HCT116 (cell line): ENCODE results near the gene MARCHF3. TPM values are rescaled to one million over a fixed set of nuclear protein-coding genes. Genes with fewer than 3 reads are reported as not detected.

Source experiments
- ATAC-seq: fragments of 200-7000 bp; cut with Tn5 transposase; 2 replicates; pipeline ENCODE4 v1.9.1; 2020; ENCODE audit warnings: mild to moderate bottlenecking, moderate library complexity
- BruUV-seq: library from RNA; stranded (reverse); fragments of 400-500 nt; replicated peaks from 2 replicates; lab custom pipeline; 2021; lab: Mats Ljungman, UMichigan
- CTCF ChIA-PET: fragments of 300-600 bp; sonication (Branson Sonifier 250); formaldehyde crosslinking; loops from one replicate; lab custom pipeline; 2021; ENCODE audit warnings: antibody characterized with exemption; lab: Charles Lee
- POLR2A ChIA-PET: fragments of 300-600, 350-600 bp; sonication (Branson Sonifier 250); formaldehyde crosslinking; loops from one replicate; lab custom pipeline; 2021; ENCODE audit warnings: antibody characterized with exemption; lab: Charles Lee
- RAD21 ChIA-PET, 2 experiments: fragments of 300-600 bp; sonication (Branson Sonifier 250); formaldehyde crosslinking; loops; one replicate each; lab custom pipeline; 2023; ENCODE audit warnings: low total read pairs in 2 of 2; ENCODE audit not compliant: uncharacterized antibody in 2 of 2, unreplicated experiment in 2 of 2, low non-redundant PET in 1 of 2; lab: Charles Lee
- DNase-seq: peaks from one replicate; pipeline ENCODE4 v3.0.0-alpha.2; 2010; ENCODE audit warnings: low read depth, low spot score
- H2AFZ ChIP-seq: fragments of 200-600 bp; shearing (Covaris generic), sonication (generic); 2 replicates; pipeline ENCODE4 v1.6.1; 2017; ENCODE audit warnings: low read depth, mixed run types, mixed read lengths, antibody characterized with exemption, low read length; ENCODE audit not compliant: poor library complexity, severe bottlenecking
- H3K27ac ChIP-seq: 2 replicates; pipeline ENCODE4 v1.5.1; 2012; ENCODE audit warnings: low read depth, low read length
- H3K27me3 ChIP-seq: fragments of 200-600 bp; sonication (generic); 2 replicates; pipeline ENCODE4 v1.6.1; 2016; ENCODE audit warnings: mixed run types, low read length, mixed read lengths; ENCODE audit not compliant: insufficient read depth
- H3K36me3 ChIP-seq, 2 experiments: fragments of 200-500 bp in 1 of 2; fragments of 200-600 bp in 1 of 2; sonication (Bioruptor generic) in 1 of 2; sonication (generic) in 1 of 2; 2 replicates each; pipeline versions ENCODE4 v1.5.1 to v1.6.1; 2014 to 2016; ENCODE audit warnings: low read length in 2 of 2, inconsistent platforms in 1 of 2, mixed read lengths in 1 of 2, mixed run types in 1 of 2; ENCODE audit not compliant: insufficient read depth in 2 of 2, control insufficient read depth in 1 of 2
- H3K4me1 ChIP-seq, 2 experiments: fragments of 200-600 bp in 1 of 2; sonication (generic) in 1 of 2; 2 replicates each; pipeline versions ENCODE4 v1.5.1 to v1.6.1; 2012 to 2017; ENCODE audit warnings: low read length in 2 of 2, inconsistent platforms in 1 of 2, mild to moderate bottlenecking in 1 of 2, mixed read lengths in 1 of 2, mixed run types in 1 of 2, moderate library complexity in 1 of 2; ENCODE audit not compliant: insufficient read depth in 2 of 2, control insufficient read depth in 1 of 2
- H3K4me2 ChIP-seq: fragments of 200-600 bp; sonication (generic); 2 replicates; pipeline ENCODE4 v1.6.1; 2017; ENCODE audit warnings: mixed run types, low read length, mixed read lengths
- H3K4me3 ChIP-seq, 2 experiments: fragments of 200-600 bp in 1 of 2; sonication (generic) in 1 of 2; replicated peaks in 1 of 2; 2 replicates each; pipeline ENCODE4 v1.5.1; 2011 to 2016; ENCODE audit warnings: low read length in 2 of 2, control low read depth in 1 of 2, low read depth in 1 of 2, mild to moderate bottlenecking in 1 of 2, mixed read lengths in 1 of 2, mixed run types in 1 of 2
- H3K79me2 ChIP-seq: fragments of 200-600 bp; sonication (generic); 2 replicates; pipeline ENCODE4 v1.6.1; 2017; ENCODE audit warnings: mild to moderate bottlenecking, mixed run types, low read length, moderate library complexity, mixed read lengths; ENCODE audit not compliant: insufficient read depth
- H3K9ac ChIP-seq: fragments of 200-600 bp; sonication (generic); 2 replicates; pipeline ENCODE4 v1.6.1; 2016; ENCODE audit warnings: low read length, mixed read lengths
- H3K9me2 ChIP-seq: fragments of 200-600 bp; sonication (generic), shearing (Covaris generic); 2 replicates; pipeline ENCODE4 v1.6.1; 2017; ENCODE audit warnings: mixed run types, mild to moderate bottlenecking, moderate library complexity; ENCODE audit not compliant: insufficient read depth
- H3K9me3 ChIP-seq, 2 experiments: fragments of 200-500 bp in 1 of 2; fragments of 200-600 bp in 1 of 2; sonication (Bioruptor generic) in 1 of 2; sonication (generic) in 1 of 2; 2 replicates each; pipeline ENCODE4 v1.6.1; 2014 to 2017; ENCODE audit warnings: low read length in 2 of 2, mixed read lengths in 2 of 2, inconsistent platforms in 1 of 2, low read depth in 1 of 2, mild to moderate bottlenecking in 1 of 2, mixed run types in 1 of 2, moderate library complexity in 1 of 2; ENCODE audit not compliant: control insufficient read depth in 1 of 2, insufficient read depth in 1 of 2
- H4K20me1 ChIP-seq: fragments of 200-600 bp; sonication (generic), shearing (Covaris generic); 2 replicates; pipeline ENCODE4 v1.6.1; 2017; ENCODE audit warnings: mixed run types, mild to moderate bottlenecking, moderate library complexity; ENCODE audit not compliant: insufficient read depth
- ATF3 ChIP-seq: IDR thresholded peaks from 2 replicates; pipeline ENCODE4 v1.6.1; 2012
- CBX3 ChIP-seq: IDR thresholded peaks from 2 replicates; pipeline ENCODE4 v1.6.1; 2012; ENCODE audit warnings: low read depth
- CEBPB ChIP-seq: IDR thresholded peaks from 2 replicates; pipeline ENCODE4 v1.6.1; 2012; ENCODE audit warnings: low read depth
- JUND ChIP-seq: IDR thresholded peaks from 2 replicates; pipeline ENCODE4 v1.6.1; 2012
- POLR2AphosphoS5 ChIP-seq: IDR thresholded peaks from 2 replicates; pipeline ENCODE4 v1.6.1; 2011; ENCODE audit warnings: mild to moderate bottlenecking, low read depth, low read length, moderate library complexity
- RAD21 ChIP-seq: IDR thresholded peaks from 2 replicates; pipeline ENCODE4 v1.6.1; 2012; ENCODE audit warnings: low read depth, mild to moderate bottlenecking
- SIN3A ChIP-seq: IDR thresholded peaks from 2 replicates; pipeline ENCODE4 v1.6.1; 2012; ENCODE audit warnings: low read depth
- SP1 ChIP-seq: IDR thresholded peaks from 2 replicates; pipeline ENCODE4 v1.6.1; 2012; ENCODE audit warnings: low read depth
- TCF7L2 ChIP-seq: IDR thresholded peaks from 2 replicates; pipeline ENCODE4 v1.7.0; 2011; ENCODE audit warnings: borderline replicate concordance, inconsistent platforms; ENCODE audit not compliant: insufficient read depth, insufficient read length; ENCODE audit errors: extremely low read depth
- YY1 ChIP-seq: IDR thresholded peaks from 2 replicates; pipeline ENCODE4 v1.6.1; 2011; ENCODE audit warnings: low read length, low read depth, moderate library complexity, mild to moderate bottlenecking; ENCODE audit not compliant: insufficient replicate concordance; ENCODE audit errors: extremely low read depth
- ZFX ChIP-seq: fragments of 450-650 bp; IDR thresholded peaks from 2 replicates; pipeline ENCODE4 v1.6.1; 2017
- ZNF274 ChIP-seq: fragments of 200-500 bp; sonication (Bioruptor generic); IDR thresholded peaks from 2 replicates; pipeline ENCODE4 v1.6.1; 2014; ENCODE audit warnings: mild to moderate bottlenecking, low read depth, low read length, inconsistent platforms
- intact Hi-C: fragments of 100-400 bp; cut with micrococcal nuclease; formaldehyde crosslinking; loops from 2 replicates; pipeline ENCODE4 v1.10.0; 2022
- total RNA-seq: library from RNA; stranded (reverse); gene quantifications from one replicate; pipeline ENCODE4 v1.2.1, GENCODE V29; 2021; ENCODE audit not compliant: unreplicated experiment
- TF ChIP-seq, protein P1 (sequence below): IDR thresholded peaks from 2 replicates; pipeline ENCODE4 v1.6.1; 2011; ENCODE audit warnings: mild to moderate bottlenecking, low read length, moderate library complexity; ENCODE audit not compliant: insufficient replicate concordance; ENCODE audit errors: extremely low read depth
- TF ChIP-seq, protein P2 (sequence below), 3 experiments: fragments of 200-600 bp in 1 of 3; sonication (generic) in 1 of 3; IDR thresholded peaks in 2 of 3; conservative IDR thresholded peaks in 1 of 3; 2 replicates each; pipeline ENCODE4 v1.5.1; 2012 to 2017; ENCODE audit warnings: low read depth in 2 of 3, low read length in 2 of 3, antibody characterized with exemption in 1 of 3, borderline replicate concordance in 1 of 3, control low read depth in 1 of 3, mild to moderate bottlenecking in 1 of 3, mixed read lengths in 1 of 3, mixed run types in 1 of 3, moderate library complexity in 1 of 3; ENCODE audit not compliant: insufficient read depth in 1 of 3

The MARCHF3 gene
- total RNA-seq, 1 experiment from 2014 or later = 2.3 TPM

DNA sequence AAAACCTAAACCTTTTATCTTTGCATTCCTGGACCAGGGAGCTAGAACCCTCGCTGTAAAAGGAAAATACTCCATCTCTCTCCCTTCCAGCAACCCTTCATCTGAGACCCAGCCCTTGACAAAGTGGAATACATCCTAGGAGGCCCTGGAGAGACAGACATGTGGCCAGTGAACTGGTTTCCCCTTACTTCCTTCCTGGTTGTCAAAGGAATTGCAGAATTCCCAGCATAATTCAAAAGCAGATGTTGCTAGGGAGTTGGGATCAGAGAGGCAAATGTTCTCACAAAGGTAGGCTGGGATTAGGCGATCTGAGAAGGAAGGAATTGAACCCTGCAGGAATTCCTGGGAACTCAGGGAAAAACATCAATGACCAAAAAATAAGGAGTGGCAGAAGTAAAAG is 80.9 kb downstream of the MARCHF3 start:
- Histone ChIP-seq H3K27ac (no peak overlapping the region), H3K4me2 (no peak overlapping the region), H3K27me3 (no peaks in the 10 kb centered on the region), H3K9me2 (no peaks in the 10 kb centered on the region), H2AFZ (no peak overlapping the region), H3K9ac (no peak overlapping the region), H3K4me3 (no peak overlapping the region), H3K4me1 (no peaks in the 10 kb centered on the region), H3K36me3 (no peaks in the 10 kb centered on the region), H3K9me3 (no peaks in the 10 kb centered on the region), H4K20me1 (no peaks in the 10 kb centered on the region), H3K79me2 (no peaks in the 10 kb centered on the region)
- RAD21 ChIA-PET = no interaction called here
- POLR2A ChIA-PET = no interaction called here
- no TSS peak for BruUV-seq
- DNase-seq (no peak), ATAC-seq (no peak)
- TF ChIP-seq ATF3 (no peak), SIN3A (no peak), SP1 (no peak), YY1 (no peak), CEBPB (no peak), RAD21 (no peak), CBX3 (no peak), ZNF274 (no peak), ZFX (no peak), POLR2AphosphoS5 (no peak), TCF7L2 (no peak), JUND (no peak)
- TF ChIP-seq, protein P1, sequence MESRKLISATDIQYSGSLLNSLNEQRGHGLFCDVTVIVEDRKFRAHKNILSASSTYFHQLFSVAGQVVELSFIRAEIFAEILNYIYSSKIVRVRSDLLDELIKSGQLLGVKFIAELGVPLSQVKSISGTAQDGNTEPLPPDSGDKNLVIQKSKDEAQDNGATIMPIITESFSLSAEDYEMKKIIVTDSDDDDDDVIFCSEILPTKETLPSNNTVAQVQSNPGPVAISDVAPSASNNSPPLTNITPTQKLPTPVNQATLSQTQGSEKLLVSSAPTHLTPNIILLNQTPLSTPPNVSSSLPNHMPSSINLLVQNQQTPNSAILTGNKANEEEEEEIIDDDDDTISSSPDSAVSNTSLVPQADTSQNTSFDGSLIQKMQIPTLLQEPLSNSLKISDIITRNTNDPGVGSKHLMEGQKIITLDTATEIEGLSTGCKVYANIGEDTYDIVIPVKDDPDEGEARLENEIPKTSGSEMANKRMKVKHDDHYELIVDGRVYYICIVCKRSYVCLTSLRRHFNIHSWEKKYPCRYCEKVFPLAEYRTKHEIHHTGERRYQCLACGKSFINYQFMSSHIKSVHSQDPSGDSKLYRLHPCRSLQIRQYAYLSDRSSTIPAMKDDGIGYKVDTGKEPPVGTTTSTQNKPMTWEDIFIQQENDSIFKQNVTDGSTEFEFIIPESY = no peak
- TF ChIP-seq, protein P2, sequence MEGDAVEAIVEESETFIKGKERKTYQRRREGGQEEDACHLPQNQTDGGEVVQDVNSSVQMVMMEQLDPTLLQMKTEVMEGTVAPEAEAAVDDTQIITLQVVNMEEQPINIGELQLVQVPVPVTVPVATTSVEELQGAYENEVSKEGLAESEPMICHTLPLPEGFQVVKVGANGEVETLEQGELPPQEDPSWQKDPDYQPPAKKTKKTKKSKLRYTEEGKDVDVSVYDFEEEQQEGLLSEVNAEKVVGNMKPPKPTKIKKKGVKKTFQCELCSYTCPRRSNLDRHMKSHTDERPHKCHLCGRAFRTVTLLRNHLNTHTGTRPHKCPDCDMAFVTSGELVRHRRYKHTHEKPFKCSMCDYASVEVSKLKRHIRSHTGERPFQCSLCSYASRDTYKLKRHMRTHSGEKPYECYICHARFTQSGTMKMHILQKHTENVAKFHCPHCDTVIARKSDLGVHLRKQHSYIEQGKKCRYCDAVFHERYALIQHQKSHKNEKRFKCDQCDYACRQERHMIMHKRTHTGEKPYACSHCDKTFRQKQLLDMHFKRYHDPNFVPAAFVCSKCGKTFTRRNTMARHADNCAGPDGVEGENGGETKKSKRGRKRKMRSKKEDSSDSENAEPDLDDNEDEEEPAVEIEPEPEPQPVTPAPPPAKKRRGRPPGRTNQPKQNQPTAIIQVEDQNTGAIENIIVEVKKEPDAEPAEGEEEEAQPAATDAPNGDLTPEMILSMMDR (IDR thresholded peaks at IDR 0.05 in 2 of 3, conservative IDR thresholded peaks at IDR 0.05 in 1 of 3; ENCODE audit: borderline replicate concordance in 1 of 3, insufficient read depth in 1 of 3, low read depth in 2 of 3, low read length in 2 of 3) = no peak
- intact Hi-C loops = no loop called here
- CTCF ChIA-PET = no interaction called here
